BJ (cell line): ENCODE results near the gene ITSN1. TPM values are rescaled to one million over a fixed set of nuclear protein-coding genes. Genes with fewer than 3 reads are reported as not detected.

Experiments
- CTCF ChIA-PET: fragments of 350-600 bp; formaldehyde crosslinking; extraction: SDS; loops from one replicate; lab custom pipeline; 2021; ENCODE audit warnings: antibody characterized with exemption, inconsistent platforms; lab: Yijun Ruan, JAX
- POLR2A ChIA-PET: fragments of 300-600 bp; sonication (Branson Sonifier 250); formaldehyde crosslinking; extraction: SDS; loops from one replicate; lab custom pipeline; 2021; ENCODE audit warnings: antibody characterized with exemption; lab: Charles Lee
- DNase-seq: peaks from one replicate; pipeline ENCODE4 v3.0.0-alpha.2; 2011; ENCODE audit warnings: low read depth
- H3K27me3 ChIP-seq: 2 replicates; pipeline ENCODE4 v1.6.0; 2011; ENCODE audit warnings: low read length; ENCODE audit not compliant: control insufficient read depth, insufficient read depth
- H3K36me3 ChIP-seq: 2 replicates; pipeline ENCODE4 v1.5.1; 2011; ENCODE audit warnings: low read length; ENCODE audit not compliant: control insufficient read depth, insufficient read depth
- H3K4me3 ChIP-seq: 2 replicates; pipeline ENCODE4 v1.5.1; 2011; ENCODE audit warnings: low read depth, mild to moderate bottlenecking, control low read depth, low read length
- CTCF ChIP-seq: IDR thresholded peaks from 2 replicates; pipeline ENCODE4 v1.5.1; 2011; ENCODE audit warnings: low read depth, mild to moderate bottlenecking, control low read depth, inconsistent platforms, low read length, moderate library complexity; ENCODE audit not compliant: insufficient read depth
- polyA plus RNA-seq: library from polyadenylated mRNA; depleted of rRNA; stranded (reverse); fragments of >200 nt; gene quantifications from 2 replicates; pipeline ENCODE4 v1.2.3, GENCODE V29; 2011

The ITSN1 gene
- polyA plus RNA-seq, 1 experiment, result 68.4 TPM

- ChIA-PET POLR2A (no interaction called here), CTCF (interaction anchor here (0.6 to 1.0 kb wide), 2 partner anchors 26 to 293 kb away, joined by 3 to 4 read pairs; no protein-coding TSS in a partner anchor)
- H3K4me3 ChIP-seq, result no peak overlapping the region
- peaks cover 1% of the 10 kb centered on the region; the same call in 1 of the 2 replicates for H3K36me3 ChIP-seq
- no peak for TF ChIP-seq CTCF
- no peak for DNase-seq
- no peaks in the 10 kb centered on the region for H3K27me3 ChIP-seq
Measured at GRCh38 chr21:33898586-33898985, 256.3 kb downstream of the ITSN1 start.

- CTCF ChIA-PET, result interaction anchor here (0.6 to 1.0 kb wide), 2 partner anchors 25 to 293 kb away, joined by 3 to 4 read pairs; no protein-coding TSS in a partner anchor
Measured at GRCh38 chr21:33899199-33899598, 256.9 kb downstream of the ITSN1 start.

GRCh38 chr21:33901412-33902288 is 259.3 kb downstream of the ITSN1 start:
- DNase-seq, result no peak
- peak; percentile 67 for TF ChIP-seq CTCF
- Histone ChIP-seq H3K27me3 (no peaks in the 10 kb centered on the region), H3K4me3 (no peak overlapping the region), H3K36me3 (peaks cover 8% of the 10 kb centered on the region)
- CTCF ChIA-PET, result interaction anchor here (0.5 to 3.1 kb wide), 13 partner anchors 10 to 329 kb away, joined by 3 to 12 read pairs (median 3); no protein-coding TSS in a partner anchor
- POLR2A ChIA-PET, result no interaction called here

More at GRCh38 chr21:33899199-33899598, 256.9 kb downstream of the ITSN1 start:
- DNase-seq, result no peak
- POLR2A ChIA-PET, result no interaction called here
- Histone ChIP-seq H3K4me3 (no peak overlapping the region), H3K27me3 (no peaks in the 10 kb centered on the region), H3K36me3 (peaks cover 4% of the 10 kb centered on the region)
- TF ChIP-seq CTCF, result no peak

- Histone ChIP-seq H3K36me3 (peaks cover 10% of the 10 kb centered on the region), H3K4me3 (no peak overlapping the region), H3K27me3 (no peaks in the 10 kb centered on the region)
- DNase-seq, result no peak
- ChIA-PET POLR2A (no interaction called here), CTCF (interaction anchor here (0.6 to 3.1 kb wide), 9 partner anchors 10 to 330 kb away, joined by 3 to 12 read pairs (median 3); no protein-coding TSS in a partner anchor)
- no peak for TF ChIP-seq CTCF
Measured at GRCh38 chr21:33902349-33902748, 260.0 kb downstream of the ITSN1 start.

DNA sequence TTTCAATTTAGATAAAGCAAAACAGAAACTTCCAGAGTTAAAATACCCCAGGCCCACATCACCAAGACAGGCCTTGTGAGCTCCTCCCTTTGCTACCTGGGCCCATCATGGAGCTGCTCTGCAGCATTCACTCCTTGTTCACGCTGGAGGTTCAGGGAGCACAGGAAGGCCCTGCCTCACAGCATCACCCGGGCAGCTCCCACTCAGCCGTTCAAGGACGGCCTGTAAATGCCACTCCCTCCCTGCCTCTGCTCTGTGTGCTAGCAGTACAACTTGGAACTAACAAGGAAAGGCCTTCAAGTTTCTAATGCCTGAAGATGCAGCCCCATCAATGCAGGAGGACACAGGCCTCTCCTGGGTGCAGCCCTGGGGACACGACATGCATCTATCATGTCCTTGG is 261.7 kb downstream of the ITSN1 start:
- no peak for DNase-seq
- CTCF ChIA-PET, result interaction anchor here (1.1 to 2.9 kb wide), 4 partner anchors 9 to 298 kb away, joined by 3 to 10 read pairs (median 4); no protein-coding TSS in a partner anchor
- POLR2A ChIA-PET, result no interaction called here
- no peak for TF ChIP-seq CTCF
- Histone ChIP-seq H3K4me3 (no peak overlapping the region), H3K27me3 (no peaks in the 10 kb centered on the region), H3K36me3 (peaks cover 17% of the 10 kb centered on the region)
